Sigmoid colon (tissue), 7 donors: ENCODE data around the gene SLC5A11. TPM values are rescaled to one million over a fixed set of nuclear protein-coding genes. Genes with fewer than 3 reads are reported as not detected.
"Not testable (repeated sequence)": the region's sequence is repeated elsewhere in the genome, so short reads cannot be mapped to it uniquely, and the experiment has no call there.

Source experiments
- DNase-seq: peaks from one replicate; pipeline ENCODE4 v3.0.0-alpha.2; 2019
- H3K27ac ChIP-seq, 4 donors: fragments of 200-600 bp; sonication (generic); one replicate each; pipeline ENCODE4 v1.5.1; 2016 to 2019; ENCODE audit warnings: mild to moderate bottlenecking in 1 of 4
- H3K27me3 ChIP-seq, 3 donors: fragments of 200-600 bp; sonication (generic); one replicate each; pipeline ENCODE4 v1.5.1; 2019; ENCODE audit warnings: mild to moderate bottlenecking in 1 of 3
- H3K36me3 ChIP-seq, 4 donors: fragments of 200-600 bp; sonication (generic); one replicate each; pipeline ENCODE4 v1.5.1; 2016 to 2019
- H3K4me1 ChIP-seq, 4 donors: fragments of 200-600 bp; sonication (generic); one replicate each; pipeline ENCODE4 v1.5.1; 2017 to 2019
- H3K4me3 ChIP-seq, 4 donors: fragments of 200-600 bp; sonication (generic); one replicate each; pipeline ENCODE4 v1.5.1; 2017 to 2019; ENCODE audit warnings: mild to moderate bottlenecking in 2 of 4, moderate library complexity in 1 of 4
- H3K9me3 ChIP-seq, 4 donors: fragments of 200-600 bp in 3 of 4; sonication (generic) in 3 of 4; one replicate each; pipeline versions ENCODE4 v1.5.1 to v1.6.1; 2013 to 2019
- CTCF ChIP-seq, 4 experiments: fragments of 450-650 bp in 3 of 4; fragments of 200-600 bp in 1 of 4; IDR thresholded peaks; one replicate each; pipeline ENCODE4 v1.5.1; 2016 to 2019; ENCODE audit warnings: antibody characterized with exemption in 4 of 4, mild to moderate bottlenecking in 3 of 4, moderate library complexity in 2 of 4
- EP300 ChIP-seq, 4 donors: sonication (generic); formaldehyde crosslinking; IDR thresholded peaks; one replicate each; pipeline ENCODE4 v1.6.1; 2017; ENCODE audit warnings: antibody characterized with exemption in 4 of 4
- POLR2A ChIP-seq, 2 donors: fragments of 450-650 bp; IDR thresholded peaks; one replicate each; pipeline ENCODE4 v1.6.1; 2016; ENCODE audit warnings: antibody characterized with exemption in 2 of 2, mild to moderate bottlenecking in 2 of 2, moderate library complexity in 2 of 2
- POLR2AphosphoS5 ChIP-seq, 4 donors: sonication (generic); formaldehyde crosslinking; IDR thresholded peaks; one replicate each; pipeline ENCODE4 v1.6.1; 2017; ENCODE audit warnings: antibody characterized with exemption in 4 of 4
- WGBS, 2 donors: extraction: QIAGEN DNeasy Blood & Tissue Kit; methylation state at CpG; one replicate each; pipeline ENCODE4 v1.1.7; 2013; 5-methylcytosine and 5-hydroxymethylcytosine counted together
- intact Hi-C: fragments of 100-400 bp; cut with DNase I; formaldehyde crosslinking; loops from one replicate; pipeline ENCODE4 v1.15.1; 2023
- polyA plus RNA-seq, 3 donors: library from polyadenylated mRNA; stranded (reverse); fragments of 200-250 nt; gene quantifications; one replicate each; pipeline ENCODE4 v1.2.3, GENCODE V29; 2013
- total RNA-seq, 4 donors: library from RNA; depleted of rRNA; stranded (reverse); fragments of >200 nt; gene quantifications; one replicate each; pipeline ENCODE4 v1.1.0, GENCODE V29; 2016
- donor health status: healthy with polysubstance abuse.
- donor health status: Bipolar disorder and iron deficiency.
- donor health status: healthy.

The SLC5A11 gene
- total and polyA plus RNA-seq, 7 donors: 0.14 to 1.2 (median 0.19) TPM; not detected in 4

GRCh38 chr16:24807301-24807700 is 38.5 kb upstream of the SLC5A11 start:
- no peak overlapping the region for H3K4me3 ChIP-seq
- intact Hi-C loops: no loop called here
- no peak for DNase-seq
- TF ChIP-seq EP300 (IDR thresholded peaks at IDR 0.05) (no peak), CTCF (IDR thresholded peaks at IDR 0.05) (no peak), POLR2A (IDR thresholded peaks at IDR 0.05) (no peak), POLR2AphosphoS5 (IDR thresholded peaks at IDR 0.05) (no peak)
- 45 to 63% methylated on average over 1 of the region's 1 CpG for WGBS, 2 donors
- no peaks in the 10 kb centered on the region for H3K27me3 ChIP-seq
- peaks cover 0 to 17% (median 15%) of the 10 kb centered on the region in 4 donors for H3K4me1 ChIP-seq
- peaks cover 62 to 98% (median 72%) of the 10 kb centered on the region in 4 donors for H3K36me3 ChIP-seq
- no peak overlapping the region for H3K27ac ChIP-seq
- H3K9me3 ChIP-seq: no peaks in the 10 kb centered on the region

DNA sequence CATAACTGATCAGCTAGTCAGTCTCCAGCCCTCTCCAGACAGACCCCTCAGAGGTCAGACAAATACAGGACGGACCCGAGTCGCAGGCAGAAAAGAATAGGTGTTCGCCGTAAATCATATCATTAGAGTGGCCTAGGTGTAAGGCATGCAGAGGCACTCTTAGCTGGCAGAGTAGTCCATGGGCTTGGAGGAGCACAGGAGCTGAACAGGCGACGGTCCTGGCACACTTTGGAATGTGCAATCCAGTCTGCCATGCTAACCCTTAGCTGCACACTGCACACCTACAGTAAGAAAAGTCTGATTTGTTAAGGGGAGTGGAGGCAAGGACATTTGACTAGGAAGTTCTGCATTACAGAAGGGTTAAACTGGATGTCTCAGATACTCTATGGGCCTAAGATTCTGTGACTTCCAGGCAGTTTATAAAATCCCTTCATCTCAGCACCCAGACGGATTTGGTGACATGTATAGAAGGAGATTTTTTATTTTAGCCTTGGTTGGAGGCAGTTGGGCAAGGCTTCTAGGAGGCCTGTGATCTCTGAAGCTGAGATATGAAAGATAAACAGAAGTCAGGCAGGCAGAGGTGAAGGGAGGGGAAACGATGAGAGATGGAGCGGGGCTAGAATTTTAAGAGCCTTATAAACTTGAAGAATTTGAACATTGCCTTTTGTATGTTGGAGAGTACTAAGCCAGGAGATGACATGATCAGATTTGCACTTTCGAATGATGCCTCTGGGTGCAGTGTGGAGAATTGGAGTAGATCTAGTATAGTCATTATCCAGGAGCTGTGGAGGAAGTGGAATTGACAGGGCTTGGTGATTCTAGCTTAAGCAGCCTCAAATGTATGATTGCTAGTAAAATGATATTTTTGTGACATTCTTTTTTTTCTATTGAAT is 34.6 kb upstream of the SLC5A11 start:
- no peaks in the 10 kb centered on the region for H3K9me3 ChIP-seq
- H3K36me3 ChIP-seq: peaks cover 57 to 96% (median 72%) of the 10 kb centered on the region in 4 donors
- H3K27ac ChIP-seq: peak overlapping the region in 3 of 4 donors; percentile 56 to 60 (median 58)
- H3K4me3 ChIP-seq: no peak overlapping the region
- intact Hi-C loops: loop anchor here (5.0 kb wide), 2 partner anchors 126 to 244 kb away; no protein-coding TSS in a partner anchor
- no peak for TF ChIP-seq EP300 (IDR thresholded peaks at IDR 0.05)
- no peak for TF ChIP-seq POLR2AphosphoS5 (IDR thresholded peaks at IDR 0.05)
- no peak for TF ChIP-seq POLR2A (IDR thresholded peaks at IDR 0.05)
- no peak for TF ChIP-seq CTCF (IDR thresholded peaks at IDR 0.05)
- no peak for DNase-seq
- H3K27me3 ChIP-seq: no peaks in the 10 kb centered on the region
- WGBS, 2 donors: 63 to 80% methylated on average over 11 of the region's 11 CpGs
- H3K4me1 ChIP-seq: peaks cover 0 to 27% (median 22%) of the 10 kb centered on the region in 4 donors

DNA sequence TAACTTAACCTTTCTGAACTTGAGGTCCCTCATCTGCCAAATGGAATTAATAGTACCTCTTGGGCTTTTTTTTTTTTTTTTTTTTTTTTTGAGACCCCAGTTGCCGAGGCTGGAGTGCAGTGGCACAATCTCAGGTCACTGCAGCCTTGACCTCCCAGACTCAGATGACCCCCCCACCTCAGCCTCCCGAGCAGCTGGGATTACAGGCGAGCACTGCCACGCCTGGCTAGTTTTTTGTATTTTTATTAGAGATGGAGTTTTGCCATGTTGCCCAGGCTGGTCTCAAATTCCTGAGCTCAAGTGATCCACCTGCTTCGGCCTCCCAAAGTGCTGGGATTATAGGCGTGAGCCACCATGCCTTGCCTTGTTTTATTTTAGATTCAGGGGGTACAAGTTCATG is 33.0 kb upstream of the SLC5A11 start:
- 54 to 84% methylated on average over 6 of the region's 6 CpGs for WGBS, 2 donors
- H3K27ac ChIP-seq: peak overlapping the region in 3 of 4 donors; percentile 56 to 60 (median 58)
- H3K4me3 ChIP-seq, DNase-seq, H3K9me3 ChIP-seq, H3K27me3 ChIP-seq: not testable (repeated sequence)
- intact Hi-C loops: loop anchor here (5.0 kb wide), 2 partner anchors 124 to 246 kb away; no protein-coding TSS in a partner anchor
- H3K4me1 ChIP-seq: peaks cover 0 to 27% (median 22%) of the 10 kb centered on the region in 4 donors
- H3K36me3 ChIP-seq: peaks cover 50 to 96% (median 66%) of the 10 kb centered on the region in 4 donors

- Histone ChIP-seq H3K27ac (no peak overlapping the region), H3K4me1 (peaks cover 0 to 33% (median 22%) of the 10 kb centered on the region in 4 donors), H3K9me3 (no peaks in the 10 kb centered on the region), H3K36me3 (peaks cover 50 to 96% (median 63%) of the 10 kb centered on the region in 4 donors), H3K4me3 (no peak overlapping the region), H3K27me3 (no peaks in the 10 kb centered on the region)
- 89 to 93% methylated on average over 7 of the region's 7 CpGs for WGBS, 2 donors
- no peak for DNase-seq
- intact Hi-C loops: no loop called here
- TF ChIP-seq POLR2AphosphoS5 (IDR thresholded peaks at IDR 0.05) (no peak), EP300 (IDR thresholded peaks at IDR 0.05) (no peak), CTCF (IDR thresholded peaks at IDR 0.05) (no peak), POLR2A (IDR thresholded peaks at IDR 0.05) (no peak)
Observed at GRCh38 chr16:24815021-24815420, 30.7 kb upstream of the SLC5A11 start.

- TF ChIP-seq CTCF (IDR thresholded peaks at IDR 0.05): no peak
- no peak for TF ChIP-seq POLR2AphosphoS5 (IDR thresholded peaks at IDR 0.05)
- no peak for TF ChIP-seq EP300 (IDR thresholded peaks at IDR 0.05)
- TF ChIP-seq POLR2A (IDR thresholded peaks at IDR 0.05): no peak
- no peak overlapping the region for H3K27ac ChIP-seq
- H3K4me1 ChIP-seq: peaks cover 0 to 21% (median 10%) of the 10 kb centered on the region in 4 donors
- H3K9me3 ChIP-seq: no peaks in the 10 kb centered on the region
- DNase-seq: no peak
- intact Hi-C loops: no loop called here
- peaks cover 67 to 96% (median 67%) of the 10 kb centered on the region in 4 donors for H3K36me3 ChIP-seq
- no peak overlapping the region for H3K4me3 ChIP-seq
- WGBS, 2 donors: 86 to 97% methylated on average over 6 of the region's 6 CpGs
- H3K27me3 ChIP-seq: no peaks in the 10 kb centered on the region
Observed at GRCh38 chr16:24816688-24817087, 29.1 kb upstream of the SLC5A11 start.
